Lung microvascular endothelial cell (primary cell): ENCODE measurements around the gene GPATCH1. TPM values are rescaled to one million over a fixed set of nuclear protein-coding genes. Genes with fewer than 3 reads are reported as not detected.
"Not testable (repeated sequence)": the region's sequence is repeated elsewhere in the genome, so short reads cannot be mapped to it uniquely, and the experiment has no call there.

ENCODE experiments used
- DNase-seq, 2 donors: peaks; one replicate each; pipeline versions ENCODE4 v3.0.0 to v3.0.0-alpha.2; 2010; ENCODE audit warnings: low read depth in 2 of 2
- total RNA-seq: library from RNA; depleted of rRNA; stranded (reverse); fragments of >200 nt; gene quantifications from 2 replicates; pipeline ENCODE4 v1.2.1, GENCODE V29; 2014

Gene GPATCH1
- total RNA-seq, 1 donor from 2014 or later = 4.2 TPM

- DNase-seq = no peak
Observed at GRCh38 chr19:33158365-33158764, 77.4 kb downstream of the GPATCH1 start.

- no peak for DNase-seq
Observed at GRCh38 chr19:33159149-33159548, 78.2 kb downstream of the GPATCH1 start.

GRCh38 chr19:33159893-33160292, 78.9 kb downstream of the GPATCH1 start:
- no peak for DNase-seq

- DNase-seq = no peak
Observed at GRCh38 chr19:33161201-33161600, 80.2 kb downstream of the GPATCH1 start.

- DNase-seq = no peak
Observed at GRCh38 chr19:33163481-33163880, 82.5 kb downstream of the GPATCH1 start.

- not testable (repeated sequence) for DNase-seq
Observed at GRCh38 chr19:33166037-33166436, 85.1 kb downstream of the GPATCH1 start.

GRCh38 chr19:33167438-33167837, 86.5 kb downstream of the GPATCH1 start:
- no peak for DNase-seq

GRCh38 chr19:33168528-33168927, 87.5 kb downstream of the GPATCH1 start:
- no peak for DNase-seq

- no peak for DNase-seq
Observed at GRCh38 chr19:33171222-33171795, 90.3 kb downstream of the GPATCH1 start.

- DNase-seq = no peak
Observed at GRCh38 chr19:33171916-33172359, 91.0 kb downstream of the GPATCH1 start.

GRCh38 chr19:33174186-33174585, 93.2 kb downstream of the GPATCH1 start:
- DNase-seq = no peak

- no peak for DNase-seq
Observed at GRCh38 chr19:33175156-33175782, 94.3 kb downstream of the GPATCH1 start.

GRCh38 chr19:33175886-33176669, 95.1 kb downstream of the GPATCH1 start:
- DNase-seq = peak; percentile 54 to 59

GRCh38 chr19:33176670-33177416, 95.9 kb downstream of the GPATCH1 start:
- peak; percentile 96 to 97 for DNase-seq

GRCh38 chr19:33177417-33177979, 96.5 kb downstream of the GPATCH1 start:
- peak in 1 of 2 donors; percentile 79 for DNase-seq

Other genes starting within 250 kb of the GPATCH1 start
- 0.20 TPM in 1 of 2 replicates, not detected in the other for gene SLC7A9, start 211.4 kb upstream of the GPATCH1 start, total RNA-seq
- 4.4 and 6.3 TPM in 2 replicates for gene CEP89, start 109.2 kb upstream of the GPATCH1 start, total RNA-seq
- gene FAAP24, start 108.9 kb upstream of the GPATCH1 start, total RNA-seq = 1.2 and 1.5 TPM in 2 replicates
- gene RHPN2, start 16.3 kb upstream of the GPATCH1 start, total RNA-seq = 4.4 and 10.9 TPM in 2 replicates
- not detected in 2 replicates for gene WDR88, start 50.9 kb downstream of the GPATCH1 start, total RNA-seq
- 3.2 and 5.2 TPM in 2 replicates for gene LRP3, start 113.1 kb downstream of the GPATCH1 start, total RNA-seq
- gene SLC7A10, start 144.7 kb downstream of the GPATCH1 start, total RNA-seq = not detected in 2 replicates
- gene CEBPA, start 221.4 kb downstream of the GPATCH1 start, total RNA-seq = 0.20 and 0.22 TPM in 2 replicates